Stimulated activated CD8-positive, alpha-beta memory T cell treated with anti-CD3 and anti-CD28 coated beads, Interleukin-15, amount 100 ng/mL, for 24 hours (primary cell): ENCODE measurements around the gene EMD.
A peak's percentile ranks its signal among the peaks of the same experiment; 100 is the strongest.

Experiments
- DNase-seq: peaks from one replicate; pipeline ENCODE4 v3.0.0-alpha.2; 2020; ENCODE audit warnings: low read depth

EMD gene

GRCh38 chrX:154419189-154419588, 40.1 kb downstream of the EMD start:
- no peak for DNase-seq

GRCh38 chrX:154419688-154420401, 40.8 kb downstream of the EMD start:
- no peak for DNase-seq

- no peak for DNase-seq
These were observed 41.3 kb downstream of the EMD start for GRCh38 chrX:154420402-154420756.

- DNase-seq, result no peak
These were observed 48.0 kb downstream of the EMD start for GRCh38 chrX:154426916-154427770.

- peak; percentile 55 for DNase-seq
These were observed 49.4 kb downstream of the EMD start, which contains the start of gene ATP6AP1 for GRCh38 chrX:154428176-154429171. ATP6AP1 (plus strand) TSS chrX:154428677; CDS start chrX:154428693, 16 bp downstream.

- no peak for DNase-seq
These were observed 50.6 kb downstream of the EMD start for GRCh38 chrX:154429711-154430110.

GRCh38 chrX:154430479-154430878, 51.4 kb downstream of the EMD start:
- no peak for DNase-seq

- DNase-seq, result no peak
These were observed 51.8 kb downstream of the EMD start for GRCh38 chrX:154430916-154431315.
